ENCODE measurements around the gene PXDN. TPM values are rescaled to one million over a fixed set of nuclear protein-coding genes. Genes with fewer than 3 reads are reported as not detected.
A peak's percentile ranks its signal among the peaks of the same experiment; 100 is the strongest.

The PXDN gene
- total RNA-seq, 1 experiment from 2014 or later, result 102 TPM

- H3K27me3 ChIP-seq (ENCODE audit: control insufficient read depth, insufficient read depth, low read length), result no peaks in the 10 kb centered on the region
- no peak for DNase-seq
- no peak overlapping the region for H3K4me3 ChIP-seq (ENCODE audit: insufficient read depth, low read depth, low read length)
- peaks cover 4% of the 10 kb centered on the region for H3K36me3 ChIP-seq (replicated peaks; ENCODE audit: control insufficient read depth, insufficient read depth, low read length)
Measured at GRCh38 chr2:1691366-1691765, 52.9 kb downstream of the PXDN start.

- no peak overlapping the region for H3K4me3 ChIP-seq (ENCODE audit: insufficient read depth, low read depth, low read length)
- H3K36me3 ChIP-seq (replicated peaks; ENCODE audit: control insufficient read depth, insufficient read depth, low read length), result peaks cover 4% of the 10 kb centered on the region
- no peaks in the 10 kb centered on the region for H3K27me3 ChIP-seq (ENCODE audit: control insufficient read depth, insufficient read depth, low read length)
- peak; percentile 35 for DNase-seq
Measured at GRCh38 chr2:1690056-1690775, 54.1 kb downstream of the PXDN start.

- Histone ChIP-seq H3K36me3 (replicated peaks; ENCODE audit: control insufficient read depth, insufficient read depth, low read length) (peaks cover 4% of the 10 kb centered on the region), H3K4me3 (ENCODE audit: insufficient read depth, low read depth, low read length) (no peak overlapping the region), H3K27me3 (ENCODE audit: control insufficient read depth, insufficient read depth, low read length) (no peaks in the 10 kb centered on the region)
- no peak for DNase-seq
Measured at GRCh38 chr2:1688859-1689258, 55.5 kb downstream of the PXDN start.

- Histone ChIP-seq H3K27me3 (ENCODE audit: control insufficient read depth, insufficient read depth, low read length) (no peaks in the 10 kb centered on the region), H3K36me3 (replicated peaks; ENCODE audit: control insufficient read depth, insufficient read depth, low read length) (peaks cover 4% of the 10 kb centered on the region), H3K4me3 (ENCODE audit: insufficient read depth, low read depth, low read length) (no peak overlapping the region)
- no peak for DNase-seq
Measured at GRCh38 chr2:1688161-1688560, 56.2 kb downstream of the PXDN start.

GRCh38 chr2:1687254-1687653, 57.1 kb downstream of the PXDN start:
- DNase-seq, result peak; percentile 47
- H3K36me3 ChIP-seq (replicated peaks; ENCODE audit: control insufficient read depth, insufficient read depth, low read length), result peaks cover 2% of the 10 kb centered on the region
- no peak overlapping the region for H3K4me3 ChIP-seq (ENCODE audit: insufficient read depth, low read depth, low read length)
- no peaks in the 10 kb centered on the region for H3K27me3 ChIP-seq (ENCODE audit: control insufficient read depth, insufficient read depth, low read length)

GRCh38 chr2:1686784-1687105, 57.6 kb downstream of the PXDN start:
- no peaks in the 10 kb centered on the region for H3K27me3 ChIP-seq (ENCODE audit: control insufficient read depth, insufficient read depth, low read length)
- peaks cover 4% of the 10 kb centered on the region for H3K36me3 ChIP-seq (replicated peaks; ENCODE audit: control insufficient read depth, insufficient read depth, low read length)
- no peak for DNase-seq
- no peak overlapping the region for H3K4me3 ChIP-seq (ENCODE audit: insufficient read depth, low read depth, low read length)

GRCh38 chr2:1685957-1686783, 58.1 kb downstream of the PXDN start:
- H3K27me3 ChIP-seq (ENCODE audit: control insufficient read depth, insufficient read depth, low read length), result no peaks in the 10 kb centered on the region
- H3K4me3 ChIP-seq (ENCODE audit: insufficient read depth, low read depth, low read length), result no peak overlapping the region
- peak; percentile 82 for DNase-seq
- H3K36me3 ChIP-seq (replicated peaks; ENCODE audit: control insufficient read depth, insufficient read depth, low read length), result peaks cover 5% of the 10 kb centered on the region

GRCh38 chr2:1685078-1685956, 59.0 kb downstream of the PXDN start:
- H3K4me3 ChIP-seq (ENCODE audit: insufficient read depth, low read depth, low read length), result no peak overlapping the region
- H3K36me3 ChIP-seq (replicated peaks; ENCODE audit: control insufficient read depth, insufficient read depth, low read length), result peaks cover 6% of the 10 kb centered on the region
- no peak for DNase-seq
- no peaks in the 10 kb centered on the region for H3K27me3 ChIP-seq (ENCODE audit: control insufficient read depth, insufficient read depth, low read length)

GRCh38 chr2:1683297-1683696, 61.0 kb downstream of the PXDN start:
- Histone ChIP-seq H3K27me3 (ENCODE audit: control insufficient read depth, insufficient read depth, low read length) (no peaks in the 10 kb centered on the region), H3K4me3 (ENCODE audit: insufficient read depth, low read depth, low read length) (no peak overlapping the region), H3K36me3 (replicated peaks; ENCODE audit: control insufficient read depth, insufficient read depth, low read length) (peaks cover 21% of the 10 kb centered on the region)
- no peak for DNase-seq

- Histone ChIP-seq H3K27me3 (ENCODE audit: control insufficient read depth, insufficient read depth, low read length) (no peaks in the 10 kb centered on the region), H3K36me3 (replicated peaks; ENCODE audit: control insufficient read depth, insufficient read depth, low read length) (peaks cover 21% of the 10 kb centered on the region), H3K4me3 (ENCODE audit: insufficient read depth, low read depth, low read length) (no peak overlapping the region)
- no peak for DNase-seq
Measured at GRCh38 chr2:1682181-1682440, 62.2 kb downstream of the PXDN start.

- no peaks in the 10 kb centered on the region for H3K27me3 ChIP-seq (ENCODE audit: control insufficient read depth, insufficient read depth, low read length)
- no peak for DNase-seq
- peaks cover 23% of the 10 kb centered on the region for H3K36me3 ChIP-seq (replicated peaks; ENCODE audit: control insufficient read depth, insufficient read depth, low read length)
- no peak overlapping the region for H3K4me3 ChIP-seq (ENCODE audit: insufficient read depth, low read depth, low read length)
Measured at GRCh38 chr2:1681323-1682180, 62.8 kb downstream of the PXDN start.

- no peak for DNase-seq
- Histone ChIP-seq H3K4me3 (ENCODE audit: insufficient read depth, low read depth, low read length) (no peak overlapping the region), H3K27me3 (ENCODE audit: control insufficient read depth, insufficient read depth, low read length) (no peaks in the 10 kb centered on the region), H3K36me3 (replicated peaks; ENCODE audit: control insufficient read depth, insufficient read depth, low read length) (peaks cover 27% of the 10 kb centered on the region)
Measured at GRCh38 chr2:1681017-1681318, 63.3 kb downstream of the PXDN start.

GRCh38 chr2:1680222-1681016, 63.9 kb downstream of the PXDN start:
- DNase-seq, result no peak
- Histone ChIP-seq H3K36me3 (replicated peaks; ENCODE audit: control insufficient read depth, insufficient read depth, low read length) (peaks cover 28% of the 10 kb centered on the region), H3K4me3 (ENCODE audit: insufficient read depth, low read depth, low read length) (no peak overlapping the region), H3K27me3 (ENCODE audit: control insufficient read depth, insufficient read depth, low read length) (no peaks in the 10 kb centered on the region)
